ENCODE measurements around the gene UTP18. TPM values are rescaled to one million over a fixed set of nuclear protein-coding genes. Genes with fewer than 3 reads are reported as not detected.

UTP18 gene
- 10 to 100 TPM; 41.8 to 45.6 TPM for total RNA-seq

GRCh38 chr17:51260237-51261023 is at the start of gene UTP18:
TSS of gene UTP18 (plus strand) at chr17:51260546. CDS start at chr17:51260585, 39 bp downstream.

DNA sequence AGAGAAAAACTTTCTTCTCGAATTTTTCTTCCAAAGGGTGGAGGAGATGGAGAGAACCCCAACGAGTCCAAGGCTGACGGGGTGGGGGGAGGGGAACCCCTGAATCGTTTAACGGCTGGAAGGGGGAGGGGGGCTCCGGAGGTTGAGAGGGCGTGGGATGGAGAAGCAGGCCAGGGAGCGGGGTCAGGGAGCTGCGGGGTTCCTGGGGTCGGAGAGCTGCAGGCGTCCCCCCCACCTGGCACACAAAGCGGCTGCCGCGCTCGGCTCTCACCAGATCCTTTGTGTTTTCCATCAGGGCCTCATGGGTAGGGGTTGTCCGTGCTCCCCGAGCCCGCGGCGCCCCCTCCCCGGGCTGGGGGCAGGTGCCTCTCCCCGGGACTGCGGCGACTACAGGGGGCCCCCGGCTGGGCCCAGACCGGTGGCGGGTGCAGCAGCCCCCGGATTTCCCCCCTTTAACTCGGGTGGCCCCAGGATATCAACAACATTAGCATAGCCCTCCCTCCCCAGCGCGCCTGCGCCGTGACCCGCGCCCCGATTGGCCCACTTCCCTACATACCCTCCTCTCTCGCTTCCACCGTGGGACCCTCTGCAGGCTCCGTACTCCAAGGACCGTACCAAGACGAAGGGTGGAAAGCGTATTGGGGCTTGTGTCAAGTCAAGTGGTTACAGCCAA is 646 bp upstream of the UTP18 start, which contains the start of gene MBTD1:
Gene MBTD1 (minus strand): TSS at position 486 of the 673 bp plus-strand sequence. CDS start 34,888 bp downstream, outside the sequence.

Other genes with a start within 250 kb of the UTP18 start
- 10 to 100 TPM; 47.7 to 49.2 TPM for gene SPAG9, start 139.7 kb upstream of the UTP18 start, total RNA-seq
- 10 to 100 TPM; 73.6 to 79.4 TPM for gene NME1, start 107.0 kb upstream of the UTP18 start, total RNA-seq
- gene NME2, start 94.1 kb upstream of the UTP18 start, total RNA-seq, result 100 to 1,000 TPM; 437 to 438 TPM
- gene MBTD1, start 497 bp upstream of the UTP18 start, total RNA-seq, result 10 to 100 TPM; 14.5 to 14.9 TPM

All from activated naive CD4-positive, alpha-beta T cell treated with anti-CD3 and anti-CD28 coated beads, Interleukin-2, amount 10 ng/mL, durations not matched to agents 5 hours and 36 hours (primary cell).